ENCODE data around the gene CELF6. TPM values are rescaled to one million over a fixed set of nuclear protein-coding genes. Genes with fewer than 3 reads are reported as not detected.

Gene CELF6
- total and polyA plus RNA-seq, 2 donors (not counting 3 experiments of a cell fraction or from before 2014, with no cell fraction given) = 0.17 TPM; not detected in 1

GRCh38 chr15:72272997-72273352 lies 47.0 kb downstream of the CELF6 start:
- peak overlapping the region; percentile 45 to 97 (median 53) for H3K4me3 ChIP-seq (replicated peaks in 1 of 3; ENCODE audit: insufficient read depth in 1 of 3, low read depth in 1 of 3, low read length in 3 of 3)
- peak overlapping the region; percentile 3 for H3K9ac ChIP-seq (replicated peaks; ENCODE audit: extremely low read depth, insufficient read depth, low read length)
- DNase-seq (ENCODE audit: low read depth, low spot score) (no peak), FAIRE-seq (no peak)
- H3K9me3 ChIP-seq (replicated peaks; ENCODE audit: control insufficient read depth, insufficient read depth, low read length) = no peaks in the 10 kb centered on the region
- peaks cover 2% of the 10 kb centered on the region for H3K79me2 ChIP-seq (ENCODE audit: control insufficient read depth, insufficient read depth, low read length)
- TSS peak; percentile 19 for BruUV-seq (replicated peaks)
- H3K27me3 ChIP-seq (ENCODE audit: control insufficient read depth in 2 of 2, insufficient read depth in 2 of 2, low read length in 2 of 2) = no peaks in the 10 kb centered on the region
- dilution Hi-C loops (cut with MboI; ENCODE audit: extremely low pct_ligation_motif_present, low sequenced_read_pairs) = no loop called here
- no peaks in the 10 kb centered on the region for H3K9me1 ChIP-seq (replicated peaks; ENCODE audit: control insufficient read depth, extremely low read depth, insufficient read depth, low read length)
- H4K20me1 ChIP-seq (replicated peaks; ENCODE audit: control insufficient read depth, extremely low read depth, insufficient read depth, low read length) = no peaks in the 10 kb centered on the region
- TF ChIP-seq GATA2 (IDR thresholded peaks at IDR 0.05; ENCODE audit: insufficient read depth, insufficient read length, low read depth, low read length) (no peak), POLR2A (IDR thresholded peaks at IDR 0.05; ENCODE audit: low read depth, low read length) (no peak), MAX (IDR thresholded peaks at IDR 0.05; ENCODE audit: insufficient read depth, insufficient read length) (no peak), JUN (IDR thresholded peaks at IDR 0.05; ENCODE audit: borderline replicate concordance, insufficient read depth, insufficient read length, low read depth) (no peak), EZH2 (IDR thresholded peaks at IDR 0.05; ENCODE audit: borderline replicate concordance, low read depth, low read length, severe bottlenecking) (no peak), FOS (IDR thresholded peaks at IDR 0.05; ENCODE audit: borderline replicate concordance, insufficient read depth, low read length) (no peak), MYC (IDR thresholded peaks at IDR 0.05; ENCODE audit: low read depth, low read length) (no peak)
- TF ChIP-seq, protein P1, sequence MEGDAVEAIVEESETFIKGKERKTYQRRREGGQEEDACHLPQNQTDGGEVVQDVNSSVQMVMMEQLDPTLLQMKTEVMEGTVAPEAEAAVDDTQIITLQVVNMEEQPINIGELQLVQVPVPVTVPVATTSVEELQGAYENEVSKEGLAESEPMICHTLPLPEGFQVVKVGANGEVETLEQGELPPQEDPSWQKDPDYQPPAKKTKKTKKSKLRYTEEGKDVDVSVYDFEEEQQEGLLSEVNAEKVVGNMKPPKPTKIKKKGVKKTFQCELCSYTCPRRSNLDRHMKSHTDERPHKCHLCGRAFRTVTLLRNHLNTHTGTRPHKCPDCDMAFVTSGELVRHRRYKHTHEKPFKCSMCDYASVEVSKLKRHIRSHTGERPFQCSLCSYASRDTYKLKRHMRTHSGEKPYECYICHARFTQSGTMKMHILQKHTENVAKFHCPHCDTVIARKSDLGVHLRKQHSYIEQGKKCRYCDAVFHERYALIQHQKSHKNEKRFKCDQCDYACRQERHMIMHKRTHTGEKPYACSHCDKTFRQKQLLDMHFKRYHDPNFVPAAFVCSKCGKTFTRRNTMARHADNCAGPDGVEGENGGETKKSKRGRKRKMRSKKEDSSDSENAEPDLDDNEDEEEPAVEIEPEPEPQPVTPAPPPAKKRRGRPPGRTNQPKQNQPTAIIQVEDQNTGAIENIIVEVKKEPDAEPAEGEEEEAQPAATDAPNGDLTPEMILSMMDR (IDR thresholded peaks at IDR 0.05; ENCODE audit: extremely low read depth in 1 of 2, insufficient read depth in 1 of 2, low read depth in 1 of 2, low read length in 2 of 2) = no peak
- H3K27ac ChIP-seq (ENCODE audit: insufficient read depth, low read depth, low read length) = no peak overlapping the region
- peak overlapping the region; percentile 89 for H2AFZ ChIP-seq (ENCODE audit: low read depth, low read length)
- ChIA-PET POLR2A (no interaction called here), CTCF (interaction anchor here (2.4 kb wide), 1 partner anchor 46 kb away, joined by 6 read pairs; no protein-coding TSS in a partner anchor)
- H3K36me3 ChIP-seq (ENCODE audit: control insufficient read depth in 2 of 2, extremely low read depth in 1 of 2, insufficient read depth in 2 of 2, low read length in 2 of 2) = no peaks in the 10 kb centered on the region
- peak overlapping the region; percentile 60 for H3K4me2 ChIP-seq (ENCODE audit: insufficient read depth, low read length)
- H3K4me1 ChIP-seq (ENCODE audit: control insufficient read depth, extremely low read depth, insufficient read depth, low read length) = peaks cover 12% of the 10 kb centered on the region
- intact Hi-C loops (cut with micrococcal nuclease) = loop anchor here (1.0 to 2.0 kb wide), 2 partner anchors 42 to 74 kb away; partner anchors contain the start of gene PKM
